ENCODE results near the gene FAM181A. TPM values are rescaled to one million over a fixed set of nuclear protein-coding genes. Genes with fewer than 3 reads are reported as not detected.

Gene FAM181A
- total RNA-seq, 1 experiment from 2014 or later: not detected

- Histone ChIP-seq H4K8ac (replicated peaks; ENCODE audit: insufficient read length, low read depth, low read length) (no peak overlapping the region), H2BK5ac (ENCODE audit: insufficient read length, low read length) (no peak overlapping the region), H3K9me3 (ENCODE audit: control insufficient read depth, low read depth, low read length) (no peaks in the 10 kb centered on the region), H3T11ph (ENCODE audit: low read length) (no peak overlapping the region), H3K27me3 (ENCODE audit: insufficient read depth, low read length) (no peaks in the 10 kb centered on the region), H3K14ac (ENCODE audit: insufficient read depth, low read length) (no peak overlapping the region), H4K20me1 (ENCODE audit: control insufficient read depth, insufficient read depth, insufficient read length) (peaks cover 2% of the 10 kb centered on the region), H3K4me2 (ENCODE audit: insufficient read depth, insufficient read length, low read length) (no peak overlapping the region), H3K79me1 (ENCODE audit: insufficient read depth, low read depth, low read length, poor library complexity, severe bottlenecking) (no peaks in the 10 kb centered on the region), H3K23ac (ENCODE audit: insufficient read length, low read depth, low read length) (no peak overlapping the region), H3K56ac (ENCODE audit: insufficient read length, low read depth, low read length) (no peak overlapping the region), H2BK120ac (ENCODE audit: low read depth, low read length, poor library complexity, severe bottlenecking) (no peak overlapping the region), H3K23me2 (ENCODE audit: insufficient read length, low read depth, low read length, poor library complexity, severe bottlenecking) (no peaks in the 10 kb centered on the region), H2AFZ (ENCODE audit: low read length) (no peak overlapping the region), H3K18ac (ENCODE audit: insufficient read length, low read depth, low read length) (no peak overlapping the region), H4K5ac (ENCODE audit: insufficient read length, low read depth, low read length) (no peak overlapping the region), H3K9ac (ENCODE audit: extremely low read depth, insufficient read length, low read length) (no peak overlapping the region), H3K27ac (ENCODE audit: insufficient read length, low read depth, low read length) (no peak overlapping the region), H3K4me1 (ENCODE audit: insufficient read depth, low read length) (no peaks in the 10 kb centered on the region), H4K91ac (ENCODE audit: insufficient read length, low read depth, low read length) (no peak overlapping the region), H2BK12ac (ENCODE audit: insufficient read length, low read depth, low read length) (no peak overlapping the region), H2AK5ac (ENCODE audit: insufficient read length, low read length) (no peak overlapping the region), H3K79me2 (ENCODE audit: insufficient read depth, low read length) (no peaks in the 10 kb centered on the region), H2BK20ac (ENCODE audit: low read depth, low read length, poor library complexity, severe bottlenecking) (no peak overlapping the region), H3K4ac (ENCODE audit: low read depth, low read length) (no peak overlapping the region), H2BK15ac (ENCODE audit: low read depth, low read length) (no peak overlapping the region)
- H3K9me3 Mint-ChIP-seq: no peaks in the 10 kb centered on the region
- no peaks in the 10 kb centered on the region for H3K36me3 Mint-ChIP-seq (ENCODE audit: insufficient read depth in 1 of 3, low read depth in 3 of 3)
- H3K4me3 Mint-ChIP-seq: no peak overlapping the region
- H3K27ac Mint-ChIP-seq: no peak overlapping the region
- H3K27me3 Mint-ChIP-seq (ENCODE audit: low read depth): no peaks in the 10 kb centered on the region; the same call in 1 of the 2 replicates
- H3K4me1 Mint-ChIP-seq: peaks cover 1 to 5% of the 10 kb centered on the region in 2 experiments; a peak in 2 of 4 replicates
- 100% methylated on average over 2 of the region's 3 CpGs for WGBS (ENCODE audit: extremely low coverage, insufficient read length, low lambda C conversion rate)
- no peak for TF ChIP-seq CTCF (conservative IDR thresholded peaks at IDR 0.05)
- no peak for DNase-seq
These were observed 37.7 kb downstream of the FAM181A start for GRCh38 chr14:93964820-93965286.

All from H9 (cell line).